ENCODE data around the gene PDLIM3.
"Not testable (repeated sequence)": the region's sequence is repeated elsewhere in the genome, so short reads cannot be mapped to it uniquely, and the experiment has no call there.

The PDLIM3 gene, protein sequence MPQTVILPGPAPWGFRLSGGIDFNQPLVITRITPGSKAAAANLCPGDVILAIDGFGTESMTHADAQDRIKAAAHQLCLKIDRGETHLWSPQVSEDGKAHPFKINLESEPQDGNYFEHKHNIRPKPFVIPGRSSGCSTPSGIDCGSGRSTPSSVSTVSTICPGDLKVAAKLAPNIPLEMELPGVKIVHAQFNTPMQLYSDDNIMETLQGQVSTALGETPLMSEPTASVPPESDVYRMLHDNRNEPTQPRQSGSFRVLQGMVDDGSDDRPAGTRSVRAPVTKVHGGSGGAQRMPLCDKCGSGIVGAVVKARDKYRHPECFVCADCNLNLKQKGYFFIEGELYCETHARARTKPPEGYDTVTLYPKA

DNA sequence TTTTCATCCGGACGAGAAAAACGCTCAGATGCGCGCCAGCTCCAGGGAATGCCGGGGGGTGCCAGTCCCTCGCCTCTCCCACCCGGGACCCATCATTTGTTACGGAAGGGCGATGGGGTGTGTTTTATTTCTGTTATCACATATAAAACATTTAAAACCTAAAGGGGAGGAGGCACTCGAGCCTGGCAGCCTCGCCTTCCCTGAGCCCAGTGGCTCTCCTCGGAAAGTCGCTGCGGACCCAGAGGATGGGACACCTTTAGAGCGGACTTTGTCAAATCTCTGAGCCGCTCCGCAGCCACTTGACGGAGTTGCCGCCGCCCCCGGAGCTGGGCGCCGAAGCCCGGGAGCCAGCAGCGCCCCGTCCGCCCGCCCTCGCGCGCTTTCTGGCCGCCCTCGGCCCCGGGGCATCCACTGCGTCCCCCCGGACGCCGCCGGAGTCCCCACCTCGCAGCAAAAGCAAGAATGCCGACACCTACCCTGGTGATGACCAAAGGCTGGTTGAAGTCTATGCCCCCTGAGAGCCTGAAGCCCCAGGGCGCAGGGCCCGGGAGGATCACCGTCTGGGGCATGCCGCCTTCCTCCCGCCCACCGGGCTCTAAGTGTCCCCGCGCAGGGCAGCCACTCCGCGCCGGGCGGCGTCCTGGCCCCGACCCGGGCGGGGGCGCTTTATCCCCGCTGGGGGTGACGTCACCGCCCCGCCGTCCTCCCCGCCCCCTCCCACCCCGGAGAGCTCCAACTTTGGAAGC lies at the start of gene PDLIM3:
PDLIM3 (minus strand) TSS at position 642 of the 746 bp plus-strand sequence; CDS start at position 569, 73 bp downstream.
- no peak for DNase-seq (ENCODE audit: low read depth)

DNA sequence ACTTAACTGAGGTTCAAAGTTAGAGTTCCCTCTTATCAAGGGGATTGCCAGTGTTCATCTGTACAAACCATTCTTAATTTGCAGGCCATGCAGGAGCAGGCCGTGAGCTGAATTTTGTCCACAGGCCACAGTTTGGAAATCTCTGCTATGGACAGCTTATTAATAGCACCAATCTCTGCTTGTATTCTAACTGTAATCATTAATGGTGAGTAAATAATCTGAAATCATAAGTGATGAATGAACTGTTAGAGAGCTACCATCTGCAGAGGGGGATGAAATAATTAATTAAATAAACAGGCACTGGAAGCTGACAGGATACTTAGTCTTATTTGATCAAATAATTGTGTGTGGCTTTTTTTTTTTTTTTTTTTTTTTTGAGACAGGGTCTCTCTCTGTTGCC lies 48.5 kb upstream of the PDLIM3 start:
- no peak for DNase-seq (ENCODE audit: low read depth)

DNA sequence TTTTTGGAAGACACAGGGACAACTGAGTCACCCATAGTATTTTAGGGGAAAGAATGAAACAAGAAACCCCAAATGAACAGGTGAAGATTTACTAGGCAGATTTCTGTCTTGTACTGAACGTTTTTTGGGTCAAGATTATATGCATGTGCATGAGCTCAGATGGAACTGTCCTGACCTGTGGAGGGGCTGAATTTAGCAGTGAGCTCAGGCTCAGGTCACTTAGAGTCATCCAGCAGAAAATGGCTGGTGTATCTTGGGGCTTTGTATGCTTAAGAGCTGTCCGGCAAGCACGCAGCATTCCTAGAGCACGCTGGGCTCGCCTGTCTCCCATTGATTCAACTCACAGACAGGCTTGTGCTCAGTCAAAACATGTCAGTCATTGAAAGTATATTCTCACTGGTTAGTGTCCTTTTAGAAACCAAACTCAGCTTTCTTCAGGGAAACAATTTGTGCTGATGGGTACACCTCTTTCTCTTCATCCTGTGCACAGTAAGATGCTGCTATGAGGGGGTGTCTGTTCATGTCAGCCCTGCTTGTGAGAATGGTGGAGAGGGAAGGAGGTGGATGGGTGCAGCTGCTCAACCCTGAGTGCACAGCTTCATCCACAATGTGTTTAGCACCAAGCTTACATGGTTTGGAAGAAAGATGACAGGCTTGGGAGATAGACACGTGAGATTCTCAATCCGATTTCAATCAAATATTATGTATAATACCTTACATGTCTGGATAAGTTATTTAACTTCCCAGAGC lies 47.5 kb upstream of the PDLIM3 start:
- no peak for DNase-seq (ENCODE audit: low read depth)

DNA sequence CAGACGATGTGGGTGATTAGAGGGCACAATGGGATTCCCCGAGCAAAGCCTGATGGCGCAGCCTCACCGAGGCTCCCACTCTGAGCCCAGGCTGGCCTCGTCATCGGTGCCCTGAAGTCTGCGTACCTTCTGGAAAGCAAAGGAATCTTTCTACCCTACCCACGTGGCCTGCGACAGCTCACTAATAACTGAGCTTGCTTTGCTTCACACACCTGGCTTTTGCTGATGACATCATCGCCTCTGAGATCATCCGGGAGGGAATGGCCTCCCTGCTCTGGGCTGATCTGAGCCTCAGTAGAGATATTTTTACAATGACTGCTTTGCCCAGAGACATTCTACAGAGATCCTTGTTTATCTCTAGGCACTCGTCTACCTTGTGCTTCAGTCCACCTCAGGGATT lies 45.4 kb upstream of the PDLIM3 start:
- DNase-seq (ENCODE audit: low read depth) = no peak

DNA sequence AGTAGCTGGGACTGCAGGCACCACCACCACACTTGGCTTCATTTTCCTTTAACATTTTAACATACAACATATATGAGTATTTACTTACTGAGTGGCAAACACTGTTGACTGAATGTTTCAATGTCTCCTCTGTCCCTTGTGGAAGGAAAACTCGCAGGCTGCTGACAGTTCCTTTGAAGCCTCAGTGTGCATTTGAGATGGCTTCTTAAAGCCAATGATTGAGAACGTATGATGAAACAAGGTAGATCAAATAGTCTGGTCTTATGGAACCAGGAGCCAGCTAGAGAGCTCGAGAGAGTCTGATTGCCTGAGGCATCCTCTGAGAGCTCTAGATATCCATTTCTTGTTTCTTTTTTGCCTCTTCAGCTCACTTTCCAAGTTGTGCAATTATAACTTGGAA lies 43.0 kb upstream of the PDLIM3 start:
- no peak for DNase-seq (ENCODE audit: low read depth)

DNA sequence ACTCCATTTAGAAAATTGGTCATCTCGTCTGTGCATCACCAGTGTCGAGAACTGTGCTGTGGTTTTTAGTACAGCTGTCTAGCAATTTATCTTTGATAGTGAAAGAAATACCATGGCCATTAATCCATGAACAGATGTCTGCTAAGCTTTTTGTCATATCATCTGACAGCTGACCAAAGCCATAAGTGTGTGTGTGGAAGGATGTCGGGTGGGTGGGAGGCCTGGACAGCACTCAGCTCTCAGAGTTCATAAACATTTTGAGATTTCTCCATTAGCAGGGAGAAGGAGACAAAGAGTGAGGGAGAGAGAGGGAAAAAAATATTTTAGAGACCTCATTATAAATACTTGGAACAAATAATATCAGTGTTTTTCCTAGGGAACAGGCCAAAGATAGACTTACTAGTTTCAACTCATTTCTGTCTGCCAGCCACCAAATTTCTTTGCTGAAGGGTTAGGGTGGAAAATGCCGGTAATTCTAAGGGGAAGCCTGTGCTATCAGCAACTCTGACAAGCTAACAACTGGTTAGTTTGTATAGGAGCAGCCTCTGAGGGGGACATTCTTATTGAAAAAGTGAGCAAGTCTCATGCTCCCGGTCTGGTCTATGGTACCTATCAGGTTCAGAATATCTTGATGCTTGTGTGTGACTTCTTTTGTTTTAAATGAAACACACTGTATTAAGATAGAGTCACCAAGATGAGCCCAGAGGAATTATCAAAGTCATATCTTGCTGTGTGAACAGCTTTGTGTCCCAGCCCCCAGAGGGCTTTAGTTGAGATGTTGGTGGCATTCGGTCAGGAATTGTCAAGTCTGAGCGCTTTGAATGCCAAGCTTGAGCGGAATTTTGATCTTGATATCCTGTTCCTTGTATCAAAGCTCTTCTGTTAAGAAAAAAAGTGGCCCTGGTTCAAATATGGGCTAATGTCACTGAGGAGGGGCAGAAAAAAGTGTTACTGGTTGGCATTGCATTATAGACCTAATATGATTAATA lies 41.9 kb upstream of the PDLIM3 start:
- no peak for DNase-seq (ENCODE audit: low read depth)

DNA sequence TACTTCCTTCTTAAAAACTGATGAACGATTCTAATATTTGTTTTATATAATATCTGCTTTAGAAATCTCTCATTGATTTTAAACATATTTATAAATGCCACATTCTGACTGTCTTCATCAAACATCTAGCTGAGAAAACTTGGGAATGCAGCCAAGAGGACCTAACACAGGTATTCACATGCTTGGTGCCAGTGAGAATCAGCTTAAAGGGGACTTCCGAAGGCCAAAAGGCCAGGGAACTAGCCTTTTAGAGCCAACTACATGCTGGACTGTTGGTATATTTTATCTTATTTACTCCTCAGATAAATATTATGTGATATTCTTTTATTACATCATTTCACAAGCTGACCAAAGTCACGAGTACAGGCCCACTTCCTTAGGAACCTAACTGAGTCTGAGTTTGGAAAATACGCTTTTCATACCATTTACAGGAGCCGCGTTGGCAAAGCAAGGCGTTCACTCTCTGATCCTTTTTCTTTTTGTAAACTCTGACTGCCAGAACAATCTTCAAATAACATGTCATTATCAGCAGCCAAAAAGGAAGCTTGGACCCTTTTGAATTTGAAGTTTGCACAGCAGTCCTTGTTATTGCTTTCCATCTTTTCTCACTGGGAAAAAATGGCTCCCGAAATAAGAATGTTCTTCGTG lies 41.1 kb upstream of the PDLIM3 start:
- no peak for DNase-seq (ENCODE audit: low read depth)

DNA sequence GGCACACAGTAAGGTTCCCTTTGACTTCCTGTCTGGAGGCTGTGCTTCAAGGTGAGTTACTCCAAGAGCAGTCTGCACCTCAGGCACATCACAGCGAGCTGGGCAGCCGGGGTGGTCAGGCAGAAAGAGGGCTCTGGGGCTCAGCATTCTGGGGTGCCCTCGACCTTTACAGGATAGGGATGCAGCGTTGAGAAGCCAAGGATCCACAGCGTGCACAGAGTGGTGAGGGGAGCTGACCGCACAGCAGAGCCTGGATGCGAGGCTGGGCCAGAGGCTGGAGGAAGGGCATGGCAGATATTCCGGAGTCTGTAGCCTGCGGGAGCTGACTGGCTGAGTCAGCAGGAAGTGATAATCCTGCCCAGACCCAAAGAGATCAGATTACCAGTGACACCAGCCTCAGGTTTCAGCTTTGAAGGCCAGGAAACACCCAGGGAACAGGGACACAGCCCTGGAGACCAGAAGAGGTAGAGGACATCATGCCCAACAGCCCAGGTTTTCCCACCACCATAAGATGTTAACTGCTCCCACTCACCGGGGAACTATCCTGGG lies 38.4 kb upstream of the PDLIM3 start:
- DNase-seq (ENCODE audit: low read depth) = no peak

DNA sequence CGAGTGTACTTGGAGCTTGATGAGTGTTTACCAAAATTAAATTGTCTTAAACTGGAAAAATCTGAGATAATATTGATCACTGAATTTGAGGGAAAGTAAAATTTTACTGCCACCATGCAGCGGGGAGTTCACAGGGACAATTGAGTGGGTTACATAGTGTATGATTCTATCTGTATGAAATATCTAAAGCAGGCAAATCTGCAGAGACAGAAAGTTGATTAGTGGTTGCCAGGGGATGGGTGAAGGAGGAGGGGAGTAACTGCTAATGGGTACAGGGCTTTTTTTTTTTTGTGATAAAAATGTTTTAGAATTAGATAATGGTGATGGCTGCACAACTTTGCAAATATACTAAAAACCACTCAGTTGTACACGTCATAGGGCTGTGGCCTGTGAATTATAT lies 35.4 kb upstream of the PDLIM3 start:
- DNase-seq (ENCODE audit: low read depth) = no peak

DNA sequence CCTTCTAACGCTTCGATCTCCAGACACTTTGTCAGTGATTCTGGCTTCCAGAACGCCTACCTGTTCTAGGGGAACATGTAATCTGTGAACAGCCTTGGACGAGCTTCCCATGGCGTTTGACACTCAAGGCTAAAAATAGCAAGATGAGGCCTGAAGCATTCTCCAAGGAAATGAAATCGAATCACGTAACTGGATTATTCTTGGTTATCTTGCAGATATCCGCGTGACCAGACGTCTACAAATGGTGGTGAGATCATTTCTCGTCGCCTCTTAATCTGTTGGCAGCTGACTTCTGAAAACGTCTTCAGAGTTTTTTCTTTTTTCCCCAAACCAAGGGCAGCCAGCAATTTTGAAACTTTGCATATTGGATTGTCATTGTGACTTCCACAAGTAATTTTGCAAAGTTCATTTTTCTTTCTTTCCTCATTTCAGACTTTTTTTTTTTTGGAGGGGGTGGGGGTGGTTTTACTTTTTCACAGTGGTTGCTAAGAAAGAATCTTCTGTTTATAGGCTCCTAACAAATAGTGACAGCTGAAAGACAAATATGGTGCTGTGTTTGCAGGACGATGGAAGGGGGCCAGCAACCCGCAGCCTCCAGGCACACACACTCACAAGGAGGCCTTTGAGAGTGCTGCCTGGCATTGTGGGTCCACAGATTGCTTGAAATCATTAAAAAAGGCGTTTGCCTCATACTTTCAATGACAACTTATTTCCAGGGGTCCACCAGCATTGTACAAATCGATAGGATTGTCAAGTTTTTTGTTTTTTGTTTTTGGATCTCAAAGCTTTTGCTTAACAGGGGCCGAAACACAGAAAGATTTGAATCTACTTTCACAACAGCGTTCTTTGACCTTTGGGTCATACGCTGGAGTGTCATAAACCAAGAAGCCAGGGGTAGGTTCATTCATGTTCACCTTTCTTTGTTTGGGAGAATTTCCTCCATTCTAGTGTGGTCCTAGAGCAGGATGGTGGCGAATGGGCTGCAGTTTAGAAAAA lies 32.4 kb upstream of the PDLIM3 start:
- no peak for DNase-seq (ENCODE audit: low read depth)

DNA sequence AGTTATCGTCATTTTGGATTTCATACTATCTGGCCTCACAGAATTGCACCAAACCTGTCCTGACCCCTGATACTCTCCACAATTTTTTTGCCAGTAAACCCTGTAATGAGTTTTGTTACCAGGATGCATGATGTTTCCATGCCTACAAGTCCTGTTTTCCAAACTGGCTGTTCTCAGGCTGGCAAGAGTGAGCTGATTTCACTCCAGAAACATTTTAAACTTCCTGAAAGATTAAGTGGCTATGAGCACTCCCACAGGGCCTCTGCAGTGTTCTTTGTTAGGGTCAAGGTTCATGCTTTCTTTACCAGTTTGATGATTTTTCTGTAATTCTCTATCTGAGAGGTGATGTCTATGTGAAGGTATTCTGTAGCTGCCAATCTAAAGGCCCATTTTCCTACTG lies 31.7 kb upstream of the PDLIM3 start:
- DNase-seq (ENCODE audit: low read depth) = no peak

DNA sequence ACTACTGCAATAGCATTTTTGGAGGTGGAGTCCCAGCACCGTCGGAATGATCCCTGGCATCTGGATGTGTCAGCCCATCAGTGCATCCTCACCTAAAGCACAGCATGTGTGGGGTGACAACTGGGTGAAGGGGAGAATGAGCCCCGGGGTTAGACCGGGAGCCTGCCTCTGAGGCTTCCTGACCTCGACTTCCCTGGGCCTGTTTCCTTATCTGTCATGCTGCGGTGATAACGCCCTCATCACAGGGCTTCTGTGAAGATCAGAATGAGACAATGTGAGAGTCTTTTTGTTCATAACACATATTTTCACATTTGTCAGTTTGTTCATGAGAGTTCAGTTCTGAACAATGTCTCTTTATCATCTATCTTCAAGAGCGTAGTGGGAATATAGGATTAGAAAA lies 31.1 kb upstream of the PDLIM3 start:
- no peak for DNase-seq (ENCODE audit: low read depth)

DNA sequence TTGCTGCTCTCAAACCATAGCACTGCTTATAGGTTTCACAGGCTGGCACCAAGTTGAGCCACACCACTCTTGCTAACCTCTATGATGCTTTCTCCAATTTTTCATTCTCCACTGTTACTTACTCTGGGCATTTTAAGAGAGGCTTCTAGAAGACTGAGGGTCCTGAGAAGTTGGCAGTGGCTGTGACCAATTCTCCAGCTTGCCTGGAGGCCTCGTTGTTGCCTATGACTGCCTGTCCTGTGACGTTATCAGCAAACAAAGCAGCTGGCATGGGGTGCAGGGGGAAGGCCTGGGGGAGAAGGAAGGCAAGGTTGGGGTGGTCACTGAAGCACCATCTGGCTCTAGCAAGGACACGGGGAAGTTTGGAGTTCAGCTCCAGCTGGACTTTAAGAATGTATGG lies 30.4 kb upstream of the PDLIM3 start:
- no peak for DNase-seq (ENCODE audit: low read depth)

DNA sequence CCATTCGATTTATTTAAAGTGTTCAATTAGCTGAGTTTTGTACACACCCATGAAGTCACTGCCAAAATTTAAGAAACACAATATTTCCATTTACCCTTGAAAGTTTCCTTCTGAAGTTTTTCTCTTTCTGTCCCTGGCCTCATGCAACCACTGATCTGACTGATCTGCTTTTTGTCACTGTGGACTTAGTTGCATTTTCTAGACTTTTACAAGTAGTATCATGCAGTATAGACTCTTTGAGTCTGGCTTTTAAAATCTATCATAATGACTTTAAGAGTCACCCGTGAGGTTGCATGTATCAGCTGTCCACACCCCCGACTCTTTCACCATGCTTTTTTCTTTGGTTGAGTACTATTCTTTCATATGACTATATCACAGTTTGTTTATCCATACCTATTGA lies 29.0 kb upstream of the PDLIM3 start:
- DNase-seq (ENCODE audit: low read depth) = no peak

DNA sequence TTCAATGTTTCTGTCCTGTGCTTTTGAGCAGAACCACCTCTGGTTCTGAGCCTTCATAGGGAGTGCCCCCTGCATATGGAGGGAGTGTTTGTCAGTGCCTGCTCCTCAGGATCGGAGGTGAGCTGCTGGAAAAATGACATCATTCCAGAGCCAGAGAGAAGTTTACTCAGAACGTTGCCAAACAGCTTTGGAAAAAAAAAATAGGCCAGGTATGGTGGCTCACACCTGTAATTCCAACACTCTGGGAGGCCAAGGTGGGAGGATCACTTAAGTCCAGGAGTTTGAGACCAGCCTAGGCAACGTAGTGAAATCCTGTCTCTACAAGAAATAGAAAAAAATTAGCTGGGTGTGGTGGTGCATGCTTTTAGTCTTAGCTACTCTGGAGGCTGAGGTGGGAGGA lies 27.2 kb upstream of the PDLIM3 start:
- DNase-seq (ENCODE audit: low read depth) = no peak

DNA sequence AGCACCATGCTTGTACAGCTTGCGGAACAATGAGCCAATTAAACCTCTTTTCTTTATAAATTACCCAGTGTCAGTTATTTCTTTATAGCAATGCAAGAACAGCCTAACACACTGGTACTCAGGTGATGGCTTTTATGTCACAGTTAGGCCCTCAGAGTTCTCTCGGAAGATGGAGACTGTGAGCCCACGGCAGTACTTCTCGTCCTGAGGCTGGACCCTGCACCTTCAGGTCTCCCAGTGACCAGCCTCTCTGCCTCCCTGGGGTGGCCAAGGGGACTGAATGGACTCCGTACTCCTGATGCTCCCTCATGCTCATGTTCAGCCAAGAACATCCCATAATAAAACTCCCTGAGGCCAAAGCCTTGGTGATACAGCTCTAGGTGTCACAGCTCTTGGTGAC lies 25.0 kb upstream of the PDLIM3 start:
- DNase-seq (ENCODE audit: low read depth) = no peak

DNA sequence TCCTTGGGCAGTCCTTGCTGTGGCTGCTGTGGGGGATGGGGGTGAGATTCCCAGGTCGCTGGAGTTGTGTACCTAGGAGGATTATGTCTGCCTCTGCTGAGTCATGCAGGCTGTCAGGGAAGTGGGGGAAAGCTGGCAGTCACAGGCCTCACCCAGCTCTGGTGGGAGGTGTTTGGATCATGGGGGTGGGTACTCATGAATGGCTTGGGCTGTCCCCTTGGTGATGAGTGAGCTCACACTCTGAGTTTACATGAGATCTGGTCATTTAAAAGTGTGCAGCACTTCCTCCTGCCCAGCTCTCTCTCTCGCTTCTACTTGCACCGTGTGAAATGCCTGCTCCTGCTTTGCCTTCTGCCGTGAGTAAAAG lies 24.6 kb upstream of the PDLIM3 start:
- DNase-seq (ENCODE audit: low read depth) = no peak

DNA sequence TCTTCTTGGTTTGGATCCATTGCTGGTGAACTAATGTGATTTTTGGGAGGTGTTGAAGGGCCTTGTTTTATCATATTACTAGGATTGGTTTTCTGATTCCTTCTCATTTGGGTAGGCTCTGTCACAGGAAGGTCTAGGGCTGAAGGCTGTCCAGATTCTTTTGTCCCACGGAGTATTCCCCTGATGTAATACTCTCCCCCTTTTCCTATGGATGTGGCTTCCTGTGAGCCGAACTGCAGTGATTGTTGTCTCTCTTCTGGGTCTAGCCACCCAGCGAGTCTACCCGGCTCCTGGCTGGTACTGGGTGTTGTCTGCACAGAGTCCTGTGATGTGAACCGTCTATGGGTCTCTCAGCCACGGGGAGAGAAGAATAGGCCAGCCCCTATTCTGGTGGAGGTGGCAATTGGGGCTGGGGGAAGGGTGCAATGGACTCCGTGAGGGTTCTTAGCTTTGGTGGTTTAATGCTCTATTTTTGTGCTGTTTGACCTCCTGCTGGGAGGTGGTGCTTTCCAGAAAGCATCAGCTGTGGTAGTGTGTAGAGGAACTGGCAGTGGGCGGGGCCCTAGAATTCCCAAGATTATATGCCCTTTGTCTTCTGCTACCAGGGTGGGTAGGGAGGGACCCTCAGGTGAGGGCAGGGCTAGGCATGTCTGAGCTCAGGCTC lies 24.1 kb upstream of the PDLIM3 start:
- DNase-seq (ENCODE audit: low read depth) = not testable (repeated sequence)

Measured in stimulated activated CD8-positive, alpha-beta memory T cell treated with anti-CD3 and anti-CD28 coated beads, Interleukin-12 subunit alpha, Interleukin-12 subunit beta, amount 100 ng/mL, for 4 hours (primary cell).